Germinal center (tissue), 1 donor: ENCODE measurements around the gene ZBTB1.
"Not testable (repeated sequence)": the region's sequence is repeated elsewhere in the genome, so short reads cannot be mapped to it uniquely, and the experiment has no call there.

Experiments used
- DNase-seq: peaks from one replicate; pipeline ENCODE4 v3.0.0; 2012; ENCODE audit warnings: mixed read lengths, low spot score

The ZBTB1 gene

GRCh38 chr14:64496764-64497163 lies 7.8 kb upstream of the ZBTB1 start:
- DNase-seq: no peak

- DNase-seq: no peak
Observed at GRCh38 chr14:64500088-64500487, 4.5 kb upstream of the ZBTB1 start.

DNA sequence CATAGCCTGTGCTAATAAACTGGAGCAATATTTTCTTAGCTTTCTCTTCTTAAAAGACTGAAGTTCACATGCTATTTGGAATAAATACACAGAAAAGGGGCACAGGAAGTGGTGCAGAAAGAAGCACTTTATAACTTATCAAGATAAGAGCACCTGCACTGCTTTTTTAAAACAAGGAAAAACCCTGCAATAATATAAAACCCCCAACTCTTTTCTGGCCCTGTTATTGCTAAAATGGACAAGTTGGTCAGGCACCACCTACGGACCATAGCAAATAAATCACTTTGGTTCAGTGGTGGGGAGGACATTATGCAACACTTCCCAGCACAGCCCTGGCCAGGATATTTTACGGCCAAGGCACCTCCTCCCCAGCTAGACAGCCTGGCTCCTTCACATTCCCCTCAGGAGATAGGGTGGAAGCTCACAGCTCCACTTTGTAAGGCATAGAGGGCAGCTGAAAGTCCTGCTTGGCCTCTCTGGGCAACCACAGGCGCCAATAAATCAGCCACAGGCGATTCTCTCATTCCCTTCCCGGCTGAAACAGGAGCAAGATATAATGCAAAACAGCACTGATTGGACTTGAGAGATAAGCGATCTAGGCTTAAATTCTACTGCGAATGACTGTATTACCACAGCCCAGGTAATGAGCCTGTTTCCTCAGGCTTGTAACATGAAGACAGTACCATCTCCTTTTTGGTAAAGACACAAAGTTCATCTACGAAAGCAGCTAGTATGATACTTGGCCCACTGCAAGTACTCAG lies 3.0 kb upstream of the ZBTB1 start:
- DNase-seq: no peak

DNA sequence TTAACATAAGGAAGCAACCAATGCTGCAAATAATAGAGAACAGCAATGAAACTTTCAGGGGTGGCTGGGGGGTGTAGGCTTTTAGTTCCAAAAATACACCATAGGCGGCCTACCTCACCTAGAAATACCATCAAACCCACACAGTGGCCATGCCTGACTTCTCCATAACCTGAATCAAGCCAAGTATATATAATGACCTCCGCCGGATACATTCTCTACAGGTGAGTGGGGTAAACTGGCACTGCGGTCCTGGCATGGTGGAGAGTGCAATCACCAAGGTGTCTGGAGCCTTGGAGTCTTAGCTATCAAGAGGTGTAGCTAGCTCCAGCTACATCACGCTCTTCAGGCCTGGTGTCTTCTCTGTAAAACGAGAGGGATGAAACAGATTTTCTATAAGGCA lies 2.1 kb upstream of the ZBTB1 start:
- DNase-seq: peak; percentile 10

DNA sequence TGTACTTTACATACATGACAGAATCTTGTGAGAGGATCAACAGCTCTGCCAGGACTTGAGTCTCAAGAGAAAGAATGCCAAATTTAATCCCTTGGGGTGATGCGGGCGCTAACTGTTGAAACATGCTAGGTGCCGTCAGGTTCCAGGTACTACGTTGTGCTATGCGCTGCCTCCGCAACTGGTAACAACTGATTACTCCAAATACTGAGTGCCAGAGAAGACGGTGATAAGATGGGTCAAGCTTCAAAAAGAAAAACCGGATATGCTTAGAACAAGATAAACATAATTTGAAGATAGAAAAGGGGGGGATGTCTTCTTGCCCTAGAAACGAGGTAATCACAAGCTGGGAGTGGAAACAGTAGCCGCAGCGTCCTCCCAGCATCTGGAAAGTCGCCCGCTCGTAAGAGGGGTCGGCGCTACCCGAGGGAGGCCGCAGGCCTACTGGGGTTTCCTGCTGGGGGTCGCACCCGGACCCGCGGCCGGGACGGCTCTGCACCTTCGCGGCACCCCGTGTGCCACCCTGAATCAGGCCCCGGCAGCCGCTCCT lies 1.6 kb upstream of the ZBTB1 start:
- DNase-seq: no peak

GRCh38 chr14:64503434-64504309 lies 898 bp upstream of the ZBTB1 start, which contains the start of gene ZBTB25:
Gene ZBTB25 (minus strand): TSS chr14:64503838. CDS start chr14:64490533, 13,305 bp downstream.
- DNase-seq: peak; percentile 83

DNA sequence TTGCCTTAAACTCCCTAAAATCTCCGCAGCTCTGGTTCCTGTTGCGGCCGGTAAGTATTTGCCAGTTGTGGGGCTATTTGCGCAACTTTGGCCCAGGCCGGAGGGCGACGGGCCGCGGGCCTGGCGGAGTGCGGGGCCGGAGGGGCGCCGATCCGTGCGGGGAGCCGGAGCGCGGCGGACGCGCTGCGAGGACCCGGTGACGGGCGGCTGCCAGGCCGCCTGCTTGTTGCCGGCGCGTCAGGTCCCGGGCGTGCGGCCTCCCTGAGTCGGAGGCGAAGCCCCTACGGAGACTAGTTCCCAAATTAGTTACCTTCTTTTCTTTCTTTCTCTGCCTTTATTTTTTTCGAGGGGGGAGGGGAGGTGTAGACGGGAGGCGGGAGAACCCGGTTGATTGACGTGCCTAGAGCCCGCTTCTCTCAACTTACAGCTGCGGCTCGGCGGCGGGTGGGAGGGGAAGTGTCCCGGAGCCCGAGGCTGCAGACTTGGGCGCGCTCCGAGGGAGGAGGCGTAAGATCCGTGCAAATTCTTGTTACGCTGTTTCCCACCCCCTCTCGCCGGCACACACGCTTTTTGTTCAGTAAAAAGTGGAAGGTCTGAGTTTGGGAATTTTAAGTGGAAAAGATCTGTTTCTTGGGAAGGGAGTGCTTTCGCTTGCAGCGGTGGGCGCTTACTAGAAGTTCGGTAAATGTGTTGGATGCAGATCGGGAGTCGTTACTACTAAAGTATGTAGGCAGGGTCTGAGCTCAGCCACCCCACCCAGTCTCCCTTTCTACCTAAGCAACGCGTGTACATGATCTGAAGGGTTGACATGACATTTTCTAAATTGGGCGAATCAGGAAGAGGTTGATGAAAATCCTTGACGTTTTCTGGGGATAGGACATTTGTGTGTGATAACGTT lies 576 bp downstream of the ZBTB1 start:
- peak; percentile 84 for DNase-seq

GRCh38 chr14:64506721-64507120 lies 2.2 kb downstream of the ZBTB1 start:
- peak; percentile 29 for DNase-seq

DNA sequence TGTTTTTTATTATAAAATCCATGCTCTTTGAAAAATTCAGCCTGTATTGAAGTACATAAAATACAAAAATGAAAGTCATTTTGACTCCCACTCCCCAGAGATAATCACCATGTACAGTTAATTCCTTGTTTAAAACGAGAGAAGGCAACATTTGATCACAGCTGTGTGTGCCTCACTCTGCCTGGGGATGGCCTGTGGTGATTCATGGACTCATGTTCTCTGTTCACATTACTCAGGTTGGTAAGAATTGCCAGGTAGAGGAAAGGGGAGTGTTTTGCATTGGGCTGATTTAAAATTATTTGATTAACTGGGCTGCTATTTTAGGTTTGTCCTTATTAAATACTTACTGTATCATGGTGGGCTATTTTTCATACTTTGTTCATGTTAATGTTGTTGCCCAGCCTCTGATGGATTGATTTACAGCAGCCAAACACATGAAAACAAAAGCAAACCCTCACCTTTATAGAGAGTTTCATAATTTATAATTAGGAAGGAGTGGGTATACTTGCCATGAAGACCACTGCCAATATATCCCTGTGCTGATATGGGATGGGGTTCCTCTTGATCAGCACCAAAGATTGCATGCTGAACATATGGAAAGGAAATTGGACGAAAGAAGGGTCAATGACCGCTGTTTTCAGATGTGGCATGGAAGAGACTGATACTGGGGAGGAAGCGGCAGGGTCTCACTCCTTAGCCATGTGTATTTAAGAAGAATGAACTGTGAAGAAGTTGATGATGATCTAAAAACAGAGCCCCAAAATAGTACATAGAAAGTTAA lies 3.0 kb downstream of the ZBTB1 start:
- DNase-seq: no peak

GRCh38 chr14:64508215-64508776 lies 3.7 kb downstream of the ZBTB1 start:
- peak; percentile 22 for DNase-seq

- no peak for DNase-seq
Observed at GRCh38 chr14:64509036-64509435, 4.5 kb downstream of the ZBTB1 start.

DNA sequence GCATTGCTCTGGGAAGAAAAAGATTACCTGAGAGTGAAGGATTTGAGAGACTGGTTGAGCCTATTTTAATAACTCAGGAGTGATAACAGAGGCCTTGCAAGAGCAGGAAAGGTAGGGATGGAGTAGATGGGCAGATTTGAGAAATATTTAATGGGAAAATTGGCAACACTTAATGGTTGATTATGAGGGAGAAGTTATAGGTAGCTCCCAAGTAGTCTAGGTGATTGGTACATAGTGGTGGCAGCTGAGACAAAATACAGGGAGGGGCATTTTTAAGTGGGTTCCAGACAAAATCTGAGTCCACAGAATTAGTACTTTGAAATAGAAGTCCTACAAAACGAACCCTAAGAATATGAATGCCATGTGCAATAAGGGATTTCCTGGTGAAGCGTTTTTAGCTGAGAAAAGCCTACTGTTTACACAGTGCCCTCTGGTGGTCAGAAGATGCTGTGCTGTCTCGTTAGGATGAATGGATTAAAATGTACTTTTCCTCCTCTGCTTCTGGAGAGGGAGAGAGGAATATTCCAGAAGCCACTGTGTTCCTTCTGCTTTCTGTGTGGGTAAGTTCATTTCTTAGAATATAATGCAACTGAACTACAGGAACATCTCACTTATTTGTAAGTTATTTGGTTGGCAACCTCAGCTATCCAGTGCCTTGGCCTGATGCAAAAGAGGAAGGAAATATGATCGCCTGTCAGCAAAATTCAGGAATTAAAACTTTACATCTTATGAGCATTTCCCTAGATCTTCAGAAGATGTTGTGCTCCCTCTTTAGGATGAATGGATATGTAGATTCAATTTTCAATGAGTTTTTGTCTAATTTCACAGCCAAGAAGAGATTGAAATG lies 6.5 kb downstream of the ZBTB1 start:
- DNase-seq: peak; percentile 24

DNA sequence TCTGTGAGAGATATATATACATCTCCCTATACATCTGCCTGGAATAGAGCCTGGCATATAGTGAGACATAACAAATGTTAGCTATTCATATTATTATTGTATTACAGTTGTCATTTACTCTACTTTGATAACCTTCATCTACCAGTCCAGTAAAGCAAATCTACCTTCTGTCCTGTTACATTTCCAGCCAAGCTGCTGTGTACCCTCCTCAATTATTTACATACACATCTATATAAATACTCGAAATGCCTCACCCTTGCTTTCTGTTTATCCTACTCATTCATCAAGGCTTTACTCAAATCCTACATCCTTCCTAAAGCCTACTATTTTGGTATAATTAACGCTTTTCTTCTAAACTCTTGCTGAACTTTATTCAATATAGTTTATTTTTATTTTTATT lies 8.7 kb downstream of the ZBTB1 start:
- DNase-seq: no peak

DNA sequence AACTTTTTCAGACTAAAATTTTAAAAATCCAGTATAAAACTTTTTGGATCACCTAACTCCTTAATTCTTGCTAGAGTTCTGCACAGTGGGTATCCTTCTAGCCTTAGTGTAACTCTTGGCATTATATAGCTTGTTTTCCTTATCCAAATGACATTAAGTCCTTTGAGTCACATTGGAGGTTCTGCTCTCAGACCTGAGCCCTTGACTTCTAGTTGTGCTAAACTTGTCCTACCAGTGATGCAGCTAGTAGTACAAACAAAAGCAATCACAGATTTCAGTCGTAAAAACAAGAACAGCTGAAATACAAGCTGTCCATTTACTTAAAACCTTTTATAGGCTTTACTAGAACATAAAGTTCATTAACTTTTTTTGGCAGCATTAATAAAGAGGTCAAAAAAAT lies 10.5 kb downstream of the ZBTB1 start:
- no peak for DNase-seq

DNA sequence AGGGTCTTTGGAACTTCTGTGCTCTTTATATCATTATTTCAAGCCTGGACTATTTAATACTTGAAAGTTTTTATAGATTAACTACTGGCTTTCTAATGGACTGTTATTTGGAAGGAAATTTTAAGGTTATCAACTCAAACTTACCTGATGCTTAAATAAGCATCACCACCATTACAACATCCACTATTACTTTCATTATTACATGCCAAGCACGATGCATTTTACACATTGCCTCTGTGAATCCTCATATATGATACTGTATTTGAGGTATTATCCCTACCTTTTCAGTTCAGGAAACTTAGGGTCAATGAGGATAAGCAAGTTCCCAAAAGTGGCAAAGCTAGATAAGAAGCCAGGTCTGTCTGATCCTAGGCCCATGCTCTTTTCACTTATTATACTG lies 12.4 kb downstream of the ZBTB1 start:
- no peak for DNase-seq

DNA sequence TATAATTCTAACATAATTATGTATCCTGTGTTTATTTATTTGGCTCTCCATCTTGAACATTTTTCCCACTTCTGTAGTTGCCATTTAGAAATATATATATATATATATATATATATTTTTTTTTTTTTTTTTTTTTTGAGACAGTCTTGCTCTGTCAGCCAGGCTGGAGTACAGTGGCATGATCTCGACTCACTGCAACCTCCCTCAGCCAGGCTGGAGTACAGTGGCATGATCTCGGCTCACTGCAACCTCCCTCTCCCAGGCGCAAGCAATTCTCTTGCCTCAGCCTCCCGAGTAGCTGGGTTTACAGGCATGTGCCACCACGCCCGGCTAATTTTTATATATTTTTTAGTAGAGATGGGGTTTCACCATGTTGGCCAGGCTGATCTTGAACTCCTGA lies 13.1 kb downstream of the ZBTB1 start:
- DNase-seq: not testable (repeated sequence)

GRCh38 chr14:64518229-64518628 lies 13.7 kb downstream of the ZBTB1 start:
- DNase-seq: no peak

- no peak for DNase-seq
Observed at GRCh38 chr14:64520699-64521098, 16.1 kb downstream of the ZBTB1 start.

DNA sequence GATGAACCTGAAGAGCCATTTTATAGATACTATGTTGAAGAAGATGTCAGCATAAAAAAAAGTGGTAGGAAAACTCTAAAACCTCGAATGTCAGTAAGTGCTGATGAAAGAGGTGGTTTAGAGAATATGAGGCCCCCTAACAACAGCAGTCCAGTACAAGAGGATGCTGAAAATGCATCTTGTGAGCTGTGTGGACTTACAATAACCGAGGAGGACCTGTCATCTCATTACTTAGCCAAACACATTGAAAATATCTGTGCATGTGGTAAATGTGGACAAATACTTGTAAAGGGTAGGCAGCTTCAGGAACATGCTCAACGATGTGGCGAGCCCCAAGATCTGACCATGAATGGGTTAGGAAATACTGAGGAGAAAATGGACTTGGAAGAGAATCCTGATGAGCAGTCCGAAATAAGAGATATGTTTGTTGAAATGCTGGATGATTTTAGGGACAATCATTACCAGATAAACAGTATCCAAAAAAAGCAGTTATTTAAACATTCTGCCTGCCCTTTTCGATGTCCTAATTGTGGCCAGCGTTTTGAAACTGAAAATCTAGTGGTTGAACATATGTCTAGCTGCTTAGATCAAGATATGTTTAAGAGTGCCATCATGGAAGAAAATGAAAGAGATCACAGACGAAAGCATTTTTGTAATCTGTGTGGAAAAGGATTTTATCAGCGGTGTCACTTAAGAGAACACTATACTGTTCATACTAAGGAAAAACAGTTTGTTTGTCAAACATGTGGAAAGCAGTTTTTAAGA lies 18.2 kb downstream of the ZBTB1 start:
- DNase-seq: no peak
